HepG2 (cell line): ENCODE data around the gene KIRREL3. TPM values are rescaled to one million over a fixed set of nuclear protein-coding genes. Genes with fewer than 3 reads are reported as not detected.
A peak's percentile ranks its signal among the peaks of the same experiment; 100 is the strongest.

ENCODE experiments used
- ELF1 ChIP-seq: sonication (generic); formaldehyde crosslinking; IDR thresholded peaks from 2 replicates; pipeline ENCODE4 v1.4.0; 2020; ENCODE audit warnings: missing genetic modification reagents
- FOSL2 ChIP-seq: sonication (generic); formaldehyde crosslinking; IDR thresholded peaks from 2 replicates; pipeline ENCODE4 v1.4.0; 2020; ENCODE audit warnings: missing genetic modification reagents
- KAT8 ChIP-seq: IDR thresholded peaks from 2 replicates; pipeline ENCODE4 v1.6.1; 2016; ENCODE audit warnings: missing genetic modification reagents, missing compliant biosample characterization
- NFATC3 ChIP-seq: sonication (generic); formaldehyde crosslinking; IDR thresholded peaks from 2 replicates; pipeline ENCODE4 v1.5.1; 2020; ENCODE audit warnings: mild to moderate bottlenecking, missing genetic modification reagents
- PAF1 ChIP-seq: IDR thresholded peaks from 2 replicates; pipeline ENCODE4 v1.6.1; 2016; ENCODE audit warnings: missing genetic modification reagents, missing compliant biosample characterization
- PITX1 ChIP-seq: sonication (generic); formaldehyde crosslinking; IDR thresholded peaks from 2 replicates; pipeline ENCODE4 v1.5.1; 2020; ENCODE audit warnings: mild to moderate bottlenecking, missing genetic modification reagents
- RBAK ChIP-seq: sonication (generic); formaldehyde crosslinking; IDR thresholded peaks from 2 replicates; pipeline ENCODE4 v1.5.1; 2020; ENCODE audit warnings: mild to moderate bottlenecking, missing genetic modification reagents
- RXRB ChIP-seq: IDR thresholded peaks from 2 replicates; pipeline ENCODE4 v1.6.1; 2016; ENCODE audit warnings: borderline replicate concordance, missing genetic modification reagents, missing compliant biosample characterization
- SAP130 ChIP-seq: IDR thresholded peaks from 2 replicates; pipeline ENCODE4 v1.6.1; 2016; ENCODE audit warnings: low read depth
- SIN3A ChIP-seq: IDR thresholded peaks from 2 replicates; pipeline ENCODE4 v1.6.1; 2011; ENCODE audit warnings: low read depth, mild to moderate bottlenecking, control low read depth, low read length, borderline replicate concordance
- XBP1 ChIP-seq: sonication (generic); formaldehyde crosslinking; IDR thresholded peaks from 2 replicates; pipeline ENCODE4 v1.5.0; 2020; ENCODE audit warnings: missing genetic modification reagents
- XRCC5 ChIP-seq: fragments of 200-400 bp; formaldehyde crosslinking; optimal IDR thresholded peaks from 2 replicates; pipeline ENCODE3; 2017; ENCODE audit warnings: mild to moderate bottlenecking, low read length
- ZFP41 ChIP-seq: sonication (generic); formaldehyde crosslinking; IDR thresholded peaks from 2 replicates; pipeline ENCODE4 v1.4.0; 2020; ENCODE audit warnings: mild to moderate bottlenecking, missing genetic modification reagents, borderline replicate concordance
- ZNF274 ChIP-seq: sonication (generic); formaldehyde crosslinking; IDR thresholded peaks from 2 replicates; pipeline ENCODE4 v1.5.1; 2020; ENCODE audit warnings: mild to moderate bottlenecking, missing genetic modification reagents
- ZNF44 ChIP-seq: sonication (generic); formaldehyde crosslinking; IDR thresholded peaks from 2 replicates; pipeline ENCODE4 v1.5.1; 2020; ENCODE audit warnings: mild to moderate bottlenecking, missing genetic modification reagents
- ZNF891 ChIP-seq: sonication (generic); formaldehyde crosslinking; IDR thresholded peaks from 2 replicates; pipeline ENCODE4 v1.5.0; 2020; ENCODE audit warnings: mild to moderate bottlenecking, missing genetic modification reagents
- polyA plus RNA-seq, 8 experiments: library from polyadenylated mRNA; depleted of rRNA in 3 of 8; stranded (reverse) in 7 of 8; unstranded in 1 of 8; fragments of >200 nt; fragmentation: Illumina TruSeq in 4 of 8; extraction: Trizol in 4 of 8; gene quantifications; 2 replicates each; pipeline versions ENCODE4 v1.2.1 to v1.2.3, GENCODE V29; 2011 to 2016; ENCODE audit warnings: low read depth in 4 of 8, missing spikeins in 1 of 8, mixed read lengths in 1 of 8; ENCODE audit not compliant: insufficient read depth in 1 of 8
- total RNA-seq, 5 experiments: library from RNA; depleted of rRNA; stranded (reverse); fragments of >200 nt; fragmentation: Illumina TruSeq; extraction: Trizol; gene quantifications; 2 replicates each; pipeline ENCODE4 v1.2.3, GENCODE V29; 2016; ENCODE audit warnings: low read depth in 1 of 5
- TF ChIP-seq, protein P1 (sequence below): sonication (generic); formaldehyde crosslinking; IDR thresholded peaks from 2 replicates; pipeline ENCODE4 v1.4.0; 2020; ENCODE audit warnings: missing genetic modification reagents, mild to moderate bottlenecking, borderline replicate concordance
- TF ChIP-seq, protein P2 (sequence below): sonication (generic); formaldehyde crosslinking; IDR thresholded peaks from 2 replicates; pipeline ENCODE4 v1.4.0; 2020; ENCODE audit warnings: missing genetic modification reagents
- TF ChIP-seq, protein P3 (sequence below): sonication (generic); formaldehyde crosslinking; IDR thresholded peaks from 2 replicates; pipeline ENCODE4 v1.5.0; 2020; ENCODE audit warnings: missing genetic modification reagents
- TF ChIP-seq, protein P4 (sequence below): sonication (generic); formaldehyde crosslinking; IDR thresholded peaks from 2 replicates; pipeline ENCODE4 v1.4.0; 2020; ENCODE audit warnings: mild to moderate bottlenecking, missing genetic modification reagents

The KIRREL3 gene
- total and polyA plus RNA-seq, 2 of the 13 experiments (the other 11 are each of a cell fraction or from before 2014, with no cell fraction given): not detected

DNA sequence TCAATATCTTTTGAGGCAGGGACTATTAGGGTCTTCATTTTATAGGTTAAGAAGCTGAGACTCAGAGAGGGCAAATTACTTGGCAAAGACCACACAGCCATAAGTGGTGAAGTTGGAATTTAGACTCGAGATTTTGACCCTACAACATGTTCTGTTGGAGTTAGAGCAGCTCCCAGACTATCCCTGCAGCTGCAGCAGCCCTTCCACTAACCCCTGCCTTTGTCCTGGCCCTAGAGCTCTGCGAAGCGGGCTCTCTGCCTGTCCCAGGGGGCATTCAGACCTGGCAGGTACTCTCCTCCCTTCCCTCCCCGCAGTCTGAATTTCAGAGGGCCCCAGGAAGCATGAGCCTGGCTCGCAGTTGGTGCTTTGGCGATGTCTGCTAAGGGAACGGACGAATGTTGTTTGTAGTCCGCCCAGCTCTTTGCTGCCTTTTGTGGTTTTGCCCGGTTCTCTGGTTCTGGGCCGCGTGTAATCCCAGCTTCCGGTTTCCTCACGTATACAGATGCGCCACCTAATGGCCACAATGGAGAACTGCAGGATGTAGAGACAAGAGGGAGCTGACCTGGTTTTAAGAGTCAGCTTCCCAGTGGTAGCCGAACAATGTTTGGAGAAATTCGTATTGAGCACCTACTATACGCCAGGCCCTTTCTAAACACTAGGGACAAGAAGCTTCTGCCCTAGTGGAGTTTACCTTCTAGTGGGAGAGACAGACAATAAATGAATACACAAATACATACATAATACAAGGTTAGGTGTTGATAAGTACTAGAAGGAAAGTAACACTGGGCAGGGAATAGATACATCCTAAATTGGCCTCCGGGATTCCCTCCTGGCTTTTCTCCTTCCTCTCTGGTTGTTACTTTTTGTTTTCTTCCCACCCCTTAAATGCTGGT lies 519.9 kb downstream of the KIRREL3 start (continued):
- TF ChIP-seq, protein P1, sequence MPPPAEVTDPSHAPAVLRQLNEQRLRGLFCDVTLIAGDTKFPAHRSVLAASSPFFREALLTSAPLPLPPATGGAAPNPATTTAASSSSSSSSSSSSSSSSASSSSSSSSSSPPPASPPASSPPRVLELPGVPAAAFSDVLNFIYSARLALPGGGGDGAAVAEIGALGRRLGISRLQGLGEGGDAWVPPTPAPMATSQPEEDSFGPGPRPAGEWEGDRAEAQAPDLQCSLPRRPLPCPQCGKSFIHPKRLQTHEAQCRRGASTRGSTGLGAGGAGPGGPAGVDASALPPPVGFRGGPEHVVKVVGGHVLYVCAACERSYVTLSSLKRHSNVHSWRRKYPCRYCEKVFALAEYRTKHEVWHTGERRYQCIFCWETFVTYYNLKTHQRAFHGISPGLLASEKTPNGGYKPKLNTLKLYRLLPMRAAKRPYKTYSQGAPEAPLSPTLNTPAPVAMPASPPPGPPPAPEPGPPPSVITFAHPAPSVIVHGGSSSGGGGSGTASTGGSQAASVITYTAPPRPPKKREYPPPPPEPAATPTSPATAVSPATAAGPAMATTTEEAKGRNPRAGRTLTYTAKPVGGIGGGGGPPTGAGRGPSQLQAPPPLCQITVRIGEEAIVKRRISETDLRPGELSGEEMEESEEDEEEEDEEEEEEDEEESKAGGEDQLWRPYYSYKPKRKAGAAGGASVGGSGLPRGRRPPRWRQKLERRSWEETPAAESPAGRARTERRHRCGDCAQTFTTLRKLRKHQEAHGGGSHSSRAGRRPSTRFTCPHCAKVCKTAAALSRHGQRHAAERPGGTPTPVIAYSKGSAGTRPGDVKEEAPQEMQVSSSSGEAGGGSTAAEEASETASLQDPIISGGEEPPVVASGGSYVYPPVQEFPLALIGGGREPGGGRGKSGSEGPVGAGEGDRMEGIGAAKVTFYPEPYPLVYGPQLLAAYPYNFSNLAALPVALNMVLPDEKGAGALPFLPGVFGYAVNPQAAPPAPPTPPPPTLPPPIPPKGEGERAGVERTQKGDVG (CRISPR knock-in tag): no peak
- TF ChIP-seq RXRB (CRISPR knock-in tag) (peak; percentile 28; the same call in 1 of the 2 replicates), XBP1 (no peak), RBAK (CRISPR knock-in tag) (no peak), ZNF44 (CRISPR knock-in tag) (0 out of 2 replicates have a peak, but pooled peaks have one; percentile 72), NFATC3 (CRISPR knock-in tag) (peak; percentile 90; the same call in 1 of the 2 replicates), FOSL2 (CRISPR knock-in tag) (0 out of 2 replicates have a peak, but pooled peaks have one; percentile 9), ELF1 (CRISPR knock-in tag) (peak; percentile 92), ZNF891 (CRISPR knock-in tag) (no peak), PITX1 (peak; percentile 51; the same call in 1 of the 2 replicates), ZFP41 (CRISPR knock-in tag) (no peak), SAP130 (CRISPR knock-in tag) (peak; percentile 47; the same call in 1 of the 2 replicates), SIN3A (no peak), ZNF274 (CRISPR knock-in tag) (peak; percentile 87), KAT8 (CRISPR knock-in tag) (peak; percentile 67; the same call in 1 of the 2 replicates), PAF1 (no peak), XRCC5 (peak; percentile 66)
- TF ChIP-seq, protein P2, sequence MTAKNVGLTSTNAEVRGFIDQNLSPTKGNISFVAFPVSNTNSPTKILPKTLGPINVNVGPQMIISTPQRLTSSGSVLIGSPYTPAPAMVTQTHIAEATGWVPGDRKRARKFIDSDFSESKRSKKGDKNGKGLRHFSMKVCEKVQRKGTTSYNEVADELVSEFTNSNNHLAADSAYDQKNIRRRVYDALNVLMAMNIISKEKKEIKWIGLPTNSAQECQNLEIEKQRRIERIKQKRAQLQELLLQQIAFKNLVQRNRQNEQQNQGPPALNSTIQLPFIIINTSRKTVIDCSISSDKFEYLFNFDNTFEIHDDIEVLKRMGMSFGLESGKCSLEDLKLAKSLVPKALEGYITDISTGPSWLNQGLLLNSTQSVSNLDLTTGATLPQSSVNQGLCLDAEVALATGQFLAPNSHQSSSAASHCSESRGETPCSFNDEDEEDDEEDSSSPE (CRISPR knock-in tag): 0 out of 2 replicates have a peak, but pooled peaks have one; percentile 36
- TF ChIP-seq, protein P3, sequence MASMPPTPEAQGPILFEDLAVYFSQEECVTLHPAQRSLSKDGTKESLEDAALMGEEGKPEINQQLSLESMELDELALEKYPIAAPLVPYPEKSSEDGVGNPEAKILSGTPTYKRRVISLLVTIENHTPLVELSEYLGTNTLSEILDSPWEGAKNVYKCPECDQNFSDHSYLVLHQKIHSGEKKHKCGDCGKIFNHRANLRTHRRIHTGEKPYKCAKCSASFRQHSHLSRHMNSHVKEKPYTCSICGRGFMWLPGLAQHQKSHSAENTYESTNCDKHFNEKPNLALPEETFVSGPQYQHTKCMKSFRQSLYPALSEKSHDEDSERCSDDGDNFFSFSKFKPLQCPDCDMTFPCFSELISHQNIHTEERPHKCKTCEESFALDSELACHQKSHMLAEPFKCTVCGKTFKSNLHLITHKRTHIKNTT (CRISPR knock-in tag): no peak
- TF ChIP-seq, protein P4, sequence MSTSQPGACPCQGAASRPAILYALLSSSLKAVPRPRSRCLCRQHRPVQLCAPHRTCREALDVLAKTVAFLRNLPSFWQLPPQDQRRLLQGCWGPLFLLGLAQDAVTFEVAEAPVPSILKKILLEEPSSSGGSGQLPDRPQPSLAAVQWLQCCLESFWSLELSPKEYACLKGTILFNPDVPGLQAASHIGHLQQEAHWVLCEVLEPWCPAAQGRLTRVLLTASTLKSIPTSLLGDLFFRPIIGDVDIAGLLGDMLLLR (CRISPR knock-in tag): 0 out of 2 replicates have a peak, but pooled peaks have one; percentile 46
